Fibroblast of peridontal ligament (primary cell): ENCODE data around the gene RAB7A.
"Not testable (repeated sequence)": the region's sequence is repeated elsewhere in the genome, so short reads cannot be mapped to it uniquely, and the experiment has no call there.

ENCODE experiments used
- DNase-seq: peaks from one replicate; pipeline ENCODE4 v3.0.0-alpha.2; 2010; ENCODE audit errors: extremely low read depth

The RAB7A gene

DNA sequence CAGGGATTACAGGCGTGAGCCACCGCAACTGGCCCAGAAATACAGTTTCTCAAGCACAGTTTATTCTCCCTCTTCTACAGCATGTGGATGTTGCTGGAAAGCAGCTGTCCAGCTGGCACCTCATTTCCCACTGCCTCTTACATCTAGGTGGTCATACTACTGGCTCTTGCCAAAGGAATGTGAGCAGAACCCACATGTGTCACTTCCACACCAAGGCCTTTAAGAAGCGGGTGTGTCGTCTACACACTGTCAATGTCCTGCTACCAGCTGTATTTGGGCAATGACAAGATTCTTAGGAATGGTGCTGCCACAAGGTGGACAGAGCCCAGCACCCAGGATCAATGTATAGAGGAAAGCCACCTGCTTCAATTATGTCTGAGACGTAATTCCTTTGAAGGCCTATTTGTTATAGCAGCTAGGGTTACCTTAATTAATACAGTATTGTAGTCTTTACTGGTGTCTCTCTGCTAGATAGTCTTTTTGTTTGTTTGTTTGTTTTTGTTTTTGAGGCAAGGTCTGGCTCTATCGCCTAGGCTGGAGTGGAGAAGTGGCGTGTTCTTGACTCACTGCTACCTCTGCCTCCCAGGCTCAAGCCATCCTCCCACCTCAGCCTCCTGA, 15.1 kb upstream of the RAB7A start:
- no peak for DNase-seq

DNA sequence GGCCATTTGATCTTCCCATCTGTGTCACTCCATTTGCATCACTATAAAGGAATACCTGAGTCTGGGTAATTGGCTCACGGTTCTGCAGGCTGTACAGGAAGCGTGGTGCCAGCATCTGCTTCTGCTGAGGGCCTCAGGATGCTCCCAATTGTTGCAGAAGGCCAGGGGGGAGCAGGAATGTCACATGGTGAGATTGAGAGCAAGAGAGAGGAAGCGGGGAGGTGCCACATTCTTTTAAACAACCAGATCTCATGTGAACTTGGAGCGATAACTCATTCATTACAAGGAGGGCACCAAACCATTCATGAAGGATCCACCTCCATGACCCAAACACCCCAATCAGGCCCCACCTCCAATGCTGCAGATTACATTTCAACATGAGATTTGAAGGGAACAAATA, 13.1 kb upstream of the RAB7A start:
- DNase-seq = no peak

DNA sequence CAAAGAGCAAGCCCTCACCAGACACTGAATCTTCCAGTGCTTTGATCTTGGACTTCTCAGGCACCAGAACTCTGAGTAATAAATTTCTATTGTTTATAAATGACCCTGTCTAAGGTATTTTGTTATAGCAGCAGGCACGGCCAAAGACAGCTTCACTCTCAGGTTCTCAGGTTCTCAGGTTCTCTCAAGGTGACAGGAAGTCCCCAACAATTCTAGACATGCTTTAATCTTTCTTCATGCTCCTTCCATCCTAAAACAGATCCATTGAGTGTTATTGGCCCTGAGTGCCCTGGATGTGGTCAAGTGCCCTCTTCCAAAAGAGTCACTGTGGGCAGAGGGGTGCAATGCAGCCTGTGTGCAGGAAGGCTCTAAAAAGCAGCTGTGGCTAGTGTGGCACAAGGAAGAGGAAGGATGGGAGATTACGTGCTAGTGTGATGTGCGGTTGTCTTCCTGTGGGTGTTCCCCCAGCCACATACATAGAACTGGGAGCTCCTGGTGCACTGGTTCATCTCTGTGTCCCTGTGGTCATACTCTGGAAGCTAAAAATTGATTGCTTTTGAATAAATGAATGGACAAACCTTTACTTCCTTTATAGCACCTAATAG, 11.0 kb upstream of the RAB7A start:
- no peak for DNase-seq

DNA sequence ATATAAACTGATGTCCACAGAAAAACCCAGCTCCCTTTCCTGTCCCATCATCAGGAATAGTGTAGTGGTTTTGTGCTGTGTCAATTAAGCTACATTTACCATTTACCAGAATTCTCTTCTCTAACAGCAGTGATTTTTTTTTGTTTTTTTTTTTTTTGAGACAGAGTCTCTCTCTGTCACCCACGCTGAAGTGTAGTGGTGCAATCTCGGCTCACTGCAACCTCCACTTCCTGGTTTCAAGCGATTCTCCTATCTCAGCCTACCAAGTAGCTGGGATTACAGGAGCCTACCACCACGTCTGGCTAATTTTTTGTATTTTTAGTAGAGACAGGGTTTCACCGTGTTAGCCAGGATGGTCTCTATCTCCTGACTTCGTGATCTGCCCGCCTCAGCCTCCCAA, 7.1 kb upstream of the RAB7A start:
- DNase-seq = not testable (repeated sequence)

DNA sequence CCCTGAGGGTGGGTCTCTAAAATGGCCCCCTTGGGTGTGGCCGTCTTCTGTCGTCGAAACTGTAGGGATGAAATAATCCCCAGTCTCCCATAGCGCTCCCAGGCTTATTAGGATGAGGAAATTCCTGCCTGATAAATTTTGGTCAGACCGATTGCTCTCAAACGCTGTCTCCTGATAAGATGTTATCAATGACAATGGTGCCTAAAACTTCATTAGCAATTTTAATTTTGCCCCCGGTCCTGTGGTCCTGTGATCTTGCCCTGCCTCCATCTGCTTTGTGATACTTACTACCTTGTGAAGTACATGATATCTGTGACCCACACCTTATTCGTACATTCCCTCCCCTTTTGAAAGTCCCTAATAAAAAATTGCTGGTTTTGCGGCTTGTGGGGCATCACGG, 5.1 kb upstream of the RAB7A start:
- DNase-seq = no peak

DNA sequence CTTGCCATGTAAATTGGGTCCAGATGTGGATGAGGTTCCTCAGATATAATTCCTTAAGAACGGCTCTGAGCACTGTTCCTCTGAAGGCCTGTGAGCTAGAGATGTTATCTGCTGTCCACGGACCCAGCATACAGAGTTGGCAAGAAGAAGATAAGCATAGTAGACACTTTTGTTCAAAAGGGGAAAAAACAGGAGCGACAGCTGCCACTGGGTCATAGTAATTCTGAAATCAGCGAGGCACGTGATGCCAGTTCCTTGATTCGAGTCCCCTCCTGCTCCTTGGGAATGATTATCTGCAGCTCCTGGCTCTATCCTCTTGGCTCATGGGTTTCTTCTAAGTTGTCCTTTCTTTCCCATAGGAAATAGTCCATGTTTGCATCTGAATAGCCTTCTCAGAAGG, 2.5 kb upstream of the RAB7A start:
- DNase-seq = no peak

DNA sequence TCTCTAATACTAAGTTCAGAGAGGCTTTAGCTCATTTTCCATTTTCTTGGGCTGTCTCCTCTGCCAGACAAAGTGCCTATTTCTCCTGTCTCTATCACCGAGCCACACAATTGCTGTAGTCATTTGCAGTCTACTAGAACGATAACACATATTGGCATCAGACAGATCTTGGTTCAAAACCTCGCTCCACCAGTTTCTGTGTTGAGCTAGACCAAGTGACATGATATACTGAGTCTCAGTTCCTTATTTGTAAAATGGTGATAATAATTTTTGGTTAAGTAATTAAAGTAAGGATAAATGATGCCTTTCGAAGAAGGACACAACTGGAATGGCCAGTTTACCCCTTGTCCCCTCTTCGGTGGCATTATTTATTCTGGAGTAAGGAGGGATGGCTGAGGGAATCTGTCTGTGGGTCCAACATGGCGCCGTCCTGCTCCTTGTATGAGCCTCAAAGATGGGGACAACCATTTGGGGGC, 398 bp upstream of the RAB7A start:
- no peak for DNase-seq

DNA sequence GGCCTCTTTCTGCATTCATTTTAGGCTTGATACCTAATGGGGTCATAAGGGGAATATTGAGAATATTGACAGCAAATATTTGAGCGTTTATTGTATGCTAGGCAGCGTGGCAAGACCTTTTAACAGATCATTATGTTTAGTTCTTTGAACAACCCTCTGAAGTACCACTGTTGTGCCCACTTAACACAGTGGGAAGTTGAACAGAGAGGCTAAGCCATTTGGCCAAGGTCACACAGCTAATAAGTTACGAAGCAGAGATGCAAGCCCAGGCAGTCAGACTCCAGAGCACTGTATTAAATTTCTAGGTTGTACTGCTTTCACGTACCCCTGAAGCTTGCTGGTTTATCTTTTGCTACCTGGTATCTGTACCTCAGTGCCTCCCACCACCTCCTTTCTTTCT, 1.1 kb downstream of the RAB7A start:
- no peak for DNase-seq

DNA sequence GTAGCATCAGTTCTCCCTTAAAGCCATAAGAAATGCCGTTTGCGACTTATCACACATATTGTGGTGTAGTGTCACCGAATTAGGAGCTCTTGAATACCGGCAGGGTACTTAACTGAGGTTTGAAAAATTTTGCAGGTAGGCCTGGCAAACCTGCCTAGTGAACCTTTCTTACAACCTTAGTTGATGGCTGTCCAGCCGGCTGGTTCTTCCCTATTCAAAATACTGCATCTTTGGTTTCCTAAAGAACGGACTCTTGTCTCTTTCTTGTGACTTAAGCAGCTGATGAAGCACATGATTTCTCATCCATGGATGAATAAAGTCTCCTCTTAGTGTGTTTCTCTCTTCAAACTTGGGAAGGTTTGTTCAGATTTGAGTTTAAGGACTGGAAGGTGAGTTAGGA, 1.5 kb downstream of the RAB7A start:
- DNase-seq = no peak

DNA sequence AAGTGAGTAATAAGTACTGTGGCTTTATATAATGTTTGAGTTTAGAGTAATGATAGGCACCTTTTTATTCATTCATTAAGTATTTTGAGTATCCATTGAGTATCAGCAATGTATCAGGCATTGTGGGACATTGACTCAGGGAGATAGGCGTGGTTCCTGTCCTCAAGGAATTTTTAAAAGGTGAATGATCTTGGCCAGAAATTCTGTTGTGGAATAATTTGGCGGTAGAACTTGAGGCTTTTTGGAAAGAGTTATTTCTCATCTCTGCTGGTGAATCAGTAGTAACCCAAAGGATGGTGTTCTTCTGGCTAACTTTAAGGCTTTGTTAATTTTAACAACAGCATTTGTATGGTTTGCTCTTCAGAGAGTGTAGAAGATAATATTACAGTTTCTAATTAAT, 2.0 kb downstream of the RAB7A start:
- DNase-seq = no peak

DNA sequence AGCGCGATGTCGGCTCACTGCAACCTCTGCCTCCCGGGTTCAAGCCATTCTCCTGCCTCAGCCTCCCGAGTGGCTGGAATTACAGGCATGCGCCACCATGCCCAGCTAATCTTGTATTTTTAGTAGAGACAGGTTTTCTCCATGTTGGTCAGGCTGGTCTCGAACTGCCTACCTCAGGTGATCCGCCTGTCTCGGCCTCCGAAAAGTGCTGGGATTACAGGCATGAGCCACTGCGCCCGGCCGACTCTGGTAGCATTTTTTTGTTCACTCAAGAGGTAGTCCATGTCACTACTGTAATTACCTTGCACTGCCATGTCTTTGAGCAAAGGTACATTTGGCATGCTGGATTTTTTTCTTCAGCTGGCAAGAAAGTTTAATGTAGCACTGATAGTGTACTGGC, 2.5 kb downstream of the RAB7A start:
- DNase-seq = not testable (repeated sequence)

DNA sequence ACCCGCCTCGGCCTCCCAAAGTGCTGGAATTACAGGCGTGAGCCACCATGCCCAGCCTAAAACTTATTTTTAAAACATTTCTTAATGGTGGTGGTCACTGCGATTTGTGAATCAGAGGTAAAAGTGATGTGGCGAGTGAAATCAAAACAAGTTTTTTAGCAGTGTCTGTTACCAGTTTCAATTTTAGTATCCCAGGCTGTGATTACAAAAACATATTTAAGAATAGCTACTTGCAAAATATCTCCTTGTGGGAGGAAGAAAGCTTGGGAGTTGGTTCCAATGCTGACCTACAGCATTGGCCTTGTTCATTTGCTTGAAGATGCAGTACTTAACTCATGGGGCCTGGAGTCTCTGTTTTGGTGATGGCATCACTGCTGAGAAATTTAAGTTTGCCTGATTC, 4.5 kb downstream of the RAB7A start:
- peak; percentile 25 for DNase-seq

DNA sequence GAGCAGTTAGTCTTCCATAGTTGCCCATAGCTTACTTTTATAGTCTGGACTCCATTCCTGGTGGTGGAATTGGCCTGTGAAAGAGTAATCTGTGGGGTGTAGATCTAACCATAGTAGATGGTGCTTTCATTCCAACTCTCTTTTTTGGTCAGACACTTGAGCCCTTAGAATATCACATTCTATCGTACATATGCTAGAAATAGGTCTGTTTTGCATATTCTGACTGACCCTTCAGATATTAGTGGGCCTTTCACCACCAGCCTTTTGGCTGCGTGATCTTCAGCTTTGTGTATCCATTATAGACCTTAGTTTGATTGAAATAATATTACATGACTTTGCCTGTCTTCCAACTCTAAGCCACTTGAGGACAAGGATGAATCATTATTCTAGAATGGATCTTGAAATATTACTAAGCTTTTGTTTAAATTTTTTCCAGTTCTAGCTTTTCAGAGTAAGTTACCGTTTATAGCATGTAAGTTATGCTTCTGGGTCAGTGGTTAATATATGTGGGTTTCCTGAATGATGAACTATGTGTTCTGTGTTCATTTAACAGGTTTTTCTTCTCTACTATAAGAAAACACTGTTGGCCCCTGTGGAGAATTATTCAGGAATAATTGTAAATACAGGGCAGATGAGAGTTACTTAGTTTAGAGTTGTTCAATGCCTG, 8.7 kb downstream of the RAB7A start:
- no peak for DNase-seq

DNA sequence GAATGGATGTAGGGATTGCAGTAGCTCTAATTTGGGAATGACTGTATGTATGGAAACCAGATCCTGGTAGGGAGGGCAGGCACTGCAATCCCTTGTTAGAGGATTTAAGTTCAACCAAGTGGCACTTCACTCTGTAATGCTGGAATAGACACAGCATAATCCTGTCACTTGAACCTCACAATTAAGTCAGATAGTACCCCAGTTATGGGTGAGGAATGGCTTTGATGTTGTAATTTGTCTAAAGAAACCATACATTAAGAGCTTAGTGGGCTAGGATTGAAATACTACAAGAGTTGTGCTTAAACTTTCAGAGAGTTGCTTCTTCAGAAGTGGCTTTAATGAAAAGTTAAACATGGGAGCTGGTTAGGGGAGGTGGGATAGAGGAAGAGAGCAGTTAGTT, 9.3 kb downstream of the RAB7A start:
- no peak for DNase-seq

DNA sequence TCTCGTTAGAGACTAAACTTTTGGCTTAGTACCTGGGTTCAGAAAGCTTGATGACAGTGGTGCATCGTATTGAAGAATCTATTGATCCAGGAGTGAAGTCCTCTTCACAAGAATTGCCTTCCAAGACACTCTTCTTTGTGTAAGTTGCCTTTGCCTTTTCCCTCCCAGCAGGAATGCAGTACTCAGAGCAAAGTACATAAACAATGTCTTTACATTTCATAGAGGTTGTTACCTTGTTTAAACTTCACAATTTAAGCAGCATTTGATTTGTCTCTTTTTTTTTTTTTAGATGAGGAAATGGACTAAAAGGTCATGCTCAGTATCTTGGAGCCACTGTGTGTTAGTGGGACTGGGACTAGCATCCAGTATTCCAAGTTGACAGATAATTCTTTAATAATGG, 9.9 kb downstream of the RAB7A start:
- no peak for DNase-seq

DNA sequence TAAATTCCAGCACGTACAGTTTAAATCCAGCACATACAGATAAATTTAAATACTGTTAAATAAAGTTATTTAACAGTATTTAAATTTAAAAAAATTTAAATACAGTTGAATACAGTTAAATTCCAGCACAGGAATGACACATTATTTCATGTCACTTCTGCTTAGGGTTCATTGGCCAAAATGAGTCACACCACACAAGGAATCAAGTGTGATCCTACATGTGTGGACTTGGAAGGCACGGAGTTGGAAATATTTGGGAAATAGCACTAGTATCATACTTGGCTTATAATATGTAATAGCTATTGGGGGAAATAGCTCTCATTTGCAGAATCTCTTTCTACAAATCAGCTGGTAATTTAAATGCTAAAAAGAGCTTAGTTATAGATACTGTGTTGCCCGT, 10.6 kb downstream of the RAB7A start:
- DNase-seq = no peak

DNA sequence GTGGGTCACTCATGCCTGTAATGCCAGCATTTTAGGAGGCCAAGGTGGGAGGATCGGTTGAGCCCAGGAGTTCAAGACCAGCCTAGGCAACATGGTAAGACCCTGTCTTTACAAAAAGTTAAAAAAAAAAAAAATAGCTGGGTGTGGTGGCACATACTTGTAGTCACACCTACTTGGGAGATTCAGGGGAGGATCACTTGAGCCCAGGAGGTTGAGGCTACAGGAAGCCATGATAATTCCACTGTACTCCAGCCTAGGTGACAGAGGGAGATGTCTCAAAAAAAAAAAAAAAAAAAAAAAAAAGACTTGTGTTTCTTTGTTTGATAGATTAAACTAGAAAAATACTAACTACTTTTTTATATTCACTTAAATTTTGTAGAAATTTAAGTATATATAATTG, 14.6 kb downstream of the RAB7A start:
- no peak for DNase-seq

DNA sequence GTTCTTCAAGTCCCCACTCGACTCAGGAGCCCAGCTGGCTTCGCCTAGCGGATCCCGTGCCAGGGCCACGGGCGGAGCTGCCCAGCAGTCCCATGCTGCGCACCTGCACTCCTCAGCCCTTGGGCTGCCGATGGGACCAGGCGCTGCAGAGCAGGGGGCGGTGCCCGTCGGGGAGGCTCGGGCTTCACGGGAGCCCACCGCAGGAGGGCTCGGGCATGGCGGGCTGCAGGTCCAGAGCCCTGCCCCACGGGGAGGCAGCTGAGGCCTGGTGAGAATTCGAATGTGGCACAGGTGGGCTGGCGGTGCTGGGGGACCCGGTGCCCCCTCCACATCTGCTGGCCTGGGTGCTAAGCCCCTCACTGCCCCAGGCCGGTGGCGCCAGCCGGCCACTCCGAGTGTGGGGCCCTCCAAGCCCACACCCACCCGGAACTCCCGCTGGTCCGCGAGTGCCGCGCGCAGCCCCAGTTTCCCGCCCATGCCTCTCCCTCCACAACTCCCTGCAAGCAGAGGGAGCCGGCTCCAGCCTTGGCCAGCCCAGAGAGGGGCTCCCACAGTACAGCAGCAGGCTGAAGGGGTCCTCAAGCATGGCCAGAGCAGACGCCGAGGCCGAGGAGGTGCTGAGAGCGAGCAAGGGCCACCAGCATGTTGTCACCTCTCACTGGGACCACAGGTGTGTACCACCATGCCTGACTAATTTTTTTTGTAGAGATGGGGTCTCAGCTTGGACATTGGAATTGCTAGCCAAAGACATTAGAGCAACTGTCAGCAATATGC, 17.0 kb downstream of the RAB7A start:
- no peak for DNase-seq

DNA sequence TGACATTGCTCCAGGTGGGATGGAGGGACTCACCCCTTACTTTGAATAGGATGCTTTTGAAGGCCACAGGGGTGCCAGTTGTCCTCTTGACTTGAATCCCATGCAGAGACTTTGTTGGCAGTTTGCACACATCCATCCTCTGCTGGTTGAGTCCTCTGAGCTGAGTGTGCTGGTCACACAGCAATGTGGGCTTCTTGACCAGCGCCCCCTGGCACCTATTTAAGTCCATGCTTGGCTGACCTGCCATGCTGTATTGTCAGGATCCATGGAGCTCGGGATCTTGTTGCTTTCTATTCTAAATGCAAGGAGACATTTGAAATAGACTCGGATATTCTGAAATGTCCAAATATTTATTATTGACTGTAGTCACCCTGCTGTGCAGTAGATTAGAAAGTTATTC, 19.8 kb downstream of the RAB7A start:
- DNase-seq = no peak

DNA sequence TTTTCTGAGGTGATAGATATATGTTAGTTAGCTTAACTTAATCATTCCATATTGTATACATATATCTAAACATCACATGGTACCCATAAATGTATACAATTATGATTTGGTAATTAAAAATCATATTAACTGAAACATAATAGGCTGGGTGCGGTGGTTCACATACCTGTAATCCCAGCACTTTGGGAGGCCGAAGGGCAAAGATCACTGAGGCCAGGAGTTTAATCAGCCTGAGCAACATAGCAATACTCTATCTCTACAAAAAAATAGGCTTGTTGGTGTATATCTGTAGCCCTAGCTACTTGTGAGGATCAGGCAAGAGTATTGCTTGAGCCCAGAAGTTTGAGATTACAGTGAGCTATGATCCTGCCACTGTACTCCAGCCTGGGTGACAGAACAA, 20.9 kb downstream of the RAB7A start:
- no peak for DNase-seq

DNA sequence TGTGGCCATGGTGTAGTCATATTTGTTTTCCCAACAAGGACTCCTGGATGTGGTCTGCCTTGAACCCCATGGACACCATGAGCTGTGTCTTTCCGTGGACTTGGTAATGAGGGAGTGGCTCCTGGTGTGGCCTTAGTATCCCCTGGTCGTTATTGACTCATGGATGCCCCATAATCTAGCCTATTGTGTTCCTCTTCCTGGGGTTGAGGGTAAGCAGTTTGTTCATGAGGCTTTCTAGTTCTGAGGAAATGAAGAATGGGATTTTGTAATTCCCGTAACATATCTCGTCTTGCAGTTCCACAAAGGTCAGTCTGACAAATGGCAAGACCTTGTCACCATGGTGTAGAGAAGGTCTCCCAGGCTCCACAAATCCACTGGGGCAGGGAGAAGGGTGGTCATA, 22.6 kb downstream of the RAB7A start:
- no peak for DNase-seq

DNA sequence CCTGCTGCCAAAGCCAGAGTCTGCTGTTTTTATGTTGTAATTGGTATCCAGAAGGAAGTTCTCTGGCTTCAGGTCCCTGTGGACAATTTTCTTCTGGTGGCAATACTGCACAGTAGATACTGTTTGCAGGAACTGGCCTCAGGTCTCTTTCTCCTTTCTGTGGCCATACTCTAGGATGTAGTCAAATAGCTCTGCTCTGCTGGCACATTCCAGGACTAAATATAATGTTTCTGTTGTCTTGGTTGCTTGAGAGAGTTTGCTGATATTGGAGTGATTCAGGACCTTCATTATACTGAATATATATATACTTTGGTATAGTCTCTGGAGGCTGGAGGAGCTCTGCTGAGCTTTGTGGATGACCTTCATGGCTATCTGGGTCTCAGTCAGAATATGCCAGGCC, 23.1 kb downstream of the RAB7A start:
- DNase-seq = no peak

DNA sequence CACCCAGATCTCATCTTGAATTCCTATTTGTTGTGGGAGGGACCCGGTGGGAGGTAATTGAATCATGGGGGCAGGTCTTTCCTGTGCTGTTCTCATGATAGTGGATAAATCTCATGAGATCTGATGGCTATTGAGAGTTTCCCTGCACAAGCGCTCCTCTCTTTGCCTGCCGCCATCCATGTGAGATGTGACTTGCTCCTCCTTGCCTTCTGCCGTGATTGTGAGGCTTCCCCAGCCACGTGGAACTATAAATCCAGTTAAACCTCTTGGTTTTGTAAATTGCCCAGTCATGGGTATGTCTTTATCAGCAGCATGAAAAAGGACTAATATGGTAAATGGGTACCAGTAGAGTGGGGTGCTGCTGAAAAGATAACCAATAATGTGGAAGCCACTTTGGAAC, 23.6 kb downstream of the RAB7A start:
- DNase-seq = not testable (repeated sequence)
